ENCODE results near the gene VWA7.

GRCh38 chr6:31717499-31718222 lies 59.5 kb downstream of the VWA7 start:
- TF ChIP-seq TAF1 (IDR thresholded peaks at IDR 0.05; ENCODE audit: borderline replicate concordance, insufficient read depth, low read length) (no peak), POLR2AphosphoS5 (IDR thresholded peaks at IDR 0.05; ENCODE audit: low read depth, low read length) (no peak)

Measured in PFSK-1 (cell line).